Measurements from ENCODE around the gene IL1RL2. TPM values are rescaled to one million over a fixed set of nuclear protein-coding genes. Genes with fewer than 3 reads are reported as not detected.

Gene IL1RL2
- total RNA-seq, 1 experiment from 2014 or later, result not detected

- H3K9me2 ChIP-seq (ENCODE audit: insufficient read depth), result no peaks in the 10 kb centered on the region
- H3K79me2 ChIP-seq (ENCODE audit: insufficient read depth, low read length), result no peaks in the 10 kb centered on the region
- BruUV-seq (replicated peaks), result no TSS peak
- RAD21 ChIA-PET (ENCODE audit: low non-redundant PET in 1 of 2, low total read pairs in 2 of 2, uncharacterized antibody in 2 of 2, unreplicated experiment in 2 of 2), result no interaction called here
- H3K9ac ChIP-seq (ENCODE audit: low read length), result no peak overlapping the region
- H3K9me3 ChIP-seq (ENCODE audit: control insufficient read depth in 1 of 2, insufficient read depth in 1 of 2, low read depth in 1 of 2, low read length in 2 of 2), result no peaks in the 10 kb centered on the region
- H2AFZ ChIP-seq (ENCODE audit: low read depth, low read length, poor library complexity, severe bottlenecking), result no peak overlapping the region
- CTCF ChIA-PET, result no interaction called here
- no peaks in the 10 kb centered on the region for H3K36me3 ChIP-seq (ENCODE audit: control insufficient read depth in 1 of 2, insufficient read depth in 2 of 2, low read length in 2 of 2)
- no peak overlapping the region for H3K4me3 ChIP-seq (replicated peaks in 1 of 2; ENCODE audit: low read depth in 1 of 2, low read length in 2 of 2)
- DNase-seq (ENCODE audit: low read depth, low spot score), result no peak
- no peak for ATAC-seq
- POLR2A ChIA-PET, result no interaction called here
- H3K27me3 ChIP-seq (ENCODE audit: insufficient read depth, low read length), result no peaks in the 10 kb centered on the region
- no peak overlapping the region for H3K4me2 ChIP-seq (ENCODE audit: low read length)
- intact Hi-C loops (cut with micrococcal nuclease), result no loop called here
- no peaks in the 10 kb centered on the region for H3K4me1 ChIP-seq (ENCODE audit: control insufficient read depth in 1 of 2, insufficient read depth in 2 of 2, low read length in 2 of 2)
- TF ChIP-seq REST (IDR thresholded peaks at IDR 0.05; ENCODE audit: low read depth), result no peak
- no peak for TF ChIP-seq EZH2 (IDR thresholded peaks at IDR 0.05)
- no peak for TF ChIP-seq SP1 (IDR thresholded peaks at IDR 0.05; ENCODE audit: low read depth)
- no peak for TF ChIP-seq RAD21 (IDR thresholded peaks at IDR 0.05; ENCODE audit: low read depth)
- TF ChIP-seq EGR1 (IDR thresholded peaks at IDR 0.05; ENCODE audit: low read depth), result no peak
- no peak for TF ChIP-seq SRF (IDR thresholded peaks at IDR 0.05; ENCODE audit: low read depth)
- TF ChIP-seq ZBTB33 (IDR thresholded peaks at IDR 0.05; ENCODE audit: extremely low read depth, insufficient replicate concordance, low read length), result no peak
- TF ChIP-seq ATF3 (IDR thresholded peaks at IDR 0.05), result no peak
- TF ChIP-seq CTCF (IDR thresholded peaks at IDR 0.05 in 2 of 3, conservative IDR thresholded peaks at IDR 0.05 in 1 of 3; ENCODE audit: borderline replicate concordance in 1 of 3, insufficient read depth in 1 of 3, low read depth in 2 of 3, low read length in 2 of 3), result no peak
- TF ChIP-seq CEBPB (IDR thresholded peaks at IDR 0.05; ENCODE audit: low read depth), result no peak
- TF ChIP-seq ZNF274 (IDR thresholded peaks at IDR 0.05; ENCODE audit: low read depth, low read length), result no peak
- no peak for TF ChIP-seq SIN3A (IDR thresholded peaks at IDR 0.05; ENCODE audit: low read depth)
- H4K20me1 ChIP-seq (ENCODE audit: insufficient read depth), result no peaks in the 10 kb centered on the region
- no peak overlapping the region for H3K27ac ChIP-seq (ENCODE audit: low read depth, low read length)
These were observed 6.2 kb upstream of the IL1RL2 start for GRCh38 chr2:102180687-102180999.

Measured in HCT116 (cell line).